SK-N-DZ (cell line): Measurements from ENCODE around the gene RAP1B.

Experiments
- DNase-seq: peaks from one replicate; pipeline ENCODE4 v3.0.0-alpha.2; 2015; ENCODE audit warnings: low spot score

The RAP1B gene

GRCh38 chr12:68611806-68612160 is 1.1 kb downstream of the RAP1B start:
- DNase-seq: no peak

GRCh38 chr12:68612202-68612601 is 1.5 kb downstream of the RAP1B start:
- no peak for DNase-seq

GRCh38 chr12:68612697-68613096 is 2.0 kb downstream of the RAP1B start:
- DNase-seq: no peak

- no peak for DNase-seq
These were observed 2.7 kb downstream of the RAP1B start for GRCh38 chr12:68613209-68613904.

- DNase-seq: no peak
These were observed 3.5 kb downstream of the RAP1B start for GRCh38 chr12:68614105-68614679.

- no peak for DNase-seq
These were observed 4.1 kb downstream of the RAP1B start for GRCh38 chr12:68614769-68615168.

GRCh38 chr12:68617160-68617926 is 6.6 kb downstream of the RAP1B start:
- DNase-seq: no peak

- DNase-seq: no peak
These were observed 8.8 kb downstream of the RAP1B start for GRCh38 chr12:68619541-68619940.

DNA sequence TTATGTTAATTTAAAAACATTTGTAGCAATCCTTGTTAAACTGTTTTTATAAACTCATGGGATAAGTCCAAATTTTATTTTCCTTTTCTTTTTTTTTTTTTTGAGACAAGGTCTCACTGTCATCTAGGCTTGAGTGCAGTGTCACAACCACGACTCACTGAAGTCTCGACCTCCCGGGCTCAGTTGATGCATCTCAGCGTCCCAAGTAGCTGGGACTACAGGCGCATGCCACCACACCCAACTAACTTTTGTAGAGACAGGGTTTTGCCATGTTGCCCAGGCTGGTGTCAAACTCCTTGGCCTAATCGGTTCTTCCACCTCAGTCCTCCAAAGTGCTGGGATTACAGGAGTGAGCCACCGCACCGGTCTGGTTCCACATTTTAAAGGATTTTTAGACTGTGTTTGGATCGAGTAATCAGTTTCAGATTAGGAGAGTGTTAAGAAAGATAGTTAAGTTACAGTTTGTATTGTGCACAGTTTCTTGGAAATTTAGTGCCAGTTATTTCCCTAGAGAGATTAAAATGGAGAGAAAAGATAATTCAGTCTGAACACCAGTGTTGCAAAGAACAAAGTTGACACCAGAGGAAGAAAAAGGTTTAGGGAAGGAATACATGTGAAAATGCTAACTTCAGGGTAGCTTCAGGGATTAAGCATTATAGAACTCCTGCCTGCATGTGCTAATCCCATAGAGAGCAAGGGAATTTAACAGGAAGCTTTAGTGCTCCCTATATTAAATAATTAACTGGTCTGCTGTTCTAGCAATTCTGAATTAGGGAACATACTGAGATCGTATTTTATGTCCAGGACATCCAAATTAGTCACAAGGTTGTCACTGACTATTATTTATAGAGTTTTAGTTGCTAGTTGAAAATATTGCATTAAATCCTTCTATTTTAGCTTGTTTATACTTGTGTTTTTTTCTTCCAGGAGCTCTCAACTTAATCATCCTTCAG is 10.1 kb downstream of the RAP1B start:
- DNase-seq: no peak

DNA sequence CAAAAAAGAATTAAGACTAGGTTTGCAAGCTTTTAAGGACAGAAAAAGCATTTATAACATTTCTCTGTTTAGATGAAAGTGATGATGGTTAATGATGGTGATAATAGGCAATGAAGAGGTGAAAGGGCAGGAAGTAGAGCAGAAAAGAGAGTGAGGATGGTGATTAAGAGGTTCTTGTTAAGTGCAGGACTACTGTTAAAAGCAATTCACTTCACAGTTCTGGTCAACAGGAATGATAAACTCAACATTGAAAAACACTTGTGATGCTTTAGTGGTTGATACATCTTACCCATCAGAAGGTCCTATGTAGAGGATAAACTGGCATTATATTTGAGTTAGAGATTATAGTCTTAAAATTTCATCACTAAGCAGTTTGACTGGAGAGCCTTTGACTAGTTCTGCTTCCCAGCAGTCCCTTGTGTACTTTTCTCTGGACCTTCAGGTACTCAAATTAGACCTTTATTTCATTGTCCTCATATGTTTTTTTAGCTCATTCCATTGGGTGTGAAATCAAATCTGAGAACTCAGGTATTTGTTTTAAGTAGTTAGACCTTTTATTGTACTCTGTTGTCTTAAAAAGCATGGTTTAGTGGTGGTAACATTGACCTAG is 10.9 kb downstream of the RAP1B start:
- no peak for DNase-seq

DNA sequence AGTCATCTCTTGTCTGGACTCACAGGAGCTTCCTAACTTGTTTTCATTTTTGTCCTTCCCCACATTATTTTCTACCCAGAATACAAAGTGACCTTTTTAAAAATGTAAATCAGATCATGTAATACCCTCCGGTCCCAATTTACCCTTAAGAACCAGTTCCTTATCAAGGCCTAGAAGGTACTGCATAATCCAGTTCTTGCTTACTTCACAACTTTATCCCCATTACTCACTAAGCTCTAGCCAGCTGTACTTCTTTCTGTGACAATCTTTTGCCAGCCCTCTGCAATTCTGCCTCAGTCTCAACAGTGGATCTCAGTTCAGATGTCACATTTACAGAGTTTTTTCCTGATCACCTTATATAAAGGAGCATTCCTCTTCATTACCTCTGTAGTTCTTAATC is 11.6 kb downstream of the RAP1B start:
- no peak for DNase-seq

- no peak for DNase-seq
These were observed 12.4 kb downstream of the RAP1B start for GRCh38 chr12:68623059-68623458.

GRCh38 chr12:68623984-68624383 is 13.3 kb downstream of the RAP1B start:
- no peak for DNase-seq

DNA sequence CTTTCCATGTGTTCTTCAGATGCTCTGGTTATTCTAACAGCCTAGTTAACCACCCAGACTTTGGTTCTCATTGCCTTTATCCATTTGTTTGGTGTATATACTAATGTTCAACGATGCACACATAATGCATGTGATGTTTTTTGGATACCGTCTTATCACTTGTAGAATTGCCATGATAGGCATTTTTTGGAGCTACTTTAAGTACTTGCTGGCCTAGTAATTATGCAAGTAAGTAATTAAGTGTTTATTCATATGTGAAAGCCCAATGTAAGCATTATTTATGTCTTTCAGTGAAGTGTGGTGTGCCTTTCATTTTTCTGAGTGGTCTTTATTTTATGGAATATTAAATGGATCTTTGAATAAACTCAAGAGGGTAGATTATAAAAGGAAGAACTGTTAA is 14.2 kb downstream of the RAP1B start:
- no peak for DNase-seq

- DNase-seq: no peak
These were observed 17.1 kb downstream of the RAP1B start for GRCh38 chr12:68627673-68628319.

- DNase-seq: no peak
These were observed 18.0 kb downstream of the RAP1B start for GRCh38 chr12:68628698-68629097.

- DNase-seq: no peak
These were observed 19.4 kb downstream of the RAP1B start for GRCh38 chr12:68630050-68630449.

- DNase-seq: no peak
These were observed 19.9 kb downstream of the RAP1B start for GRCh38 chr12:68630598-68630997.

DNA sequence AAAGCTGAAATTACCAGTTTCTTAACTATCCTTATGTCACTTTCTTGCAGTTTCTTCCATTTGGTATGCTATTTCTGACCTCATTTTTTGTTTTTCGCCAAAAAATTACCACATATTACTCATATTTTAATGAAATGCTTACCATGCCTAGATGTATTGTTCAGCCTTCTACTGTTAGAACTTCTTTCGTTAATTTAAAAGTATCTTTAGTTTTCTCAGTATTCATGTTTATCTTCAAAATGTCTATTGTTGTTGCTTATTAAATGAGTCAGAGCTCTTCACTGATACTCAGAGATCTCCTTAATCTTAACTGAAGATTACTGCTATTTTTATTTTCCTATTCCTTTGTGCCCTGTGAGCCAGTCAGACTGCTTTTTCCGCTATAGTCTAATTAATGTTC is 20.5 kb downstream of the RAP1B start:
- DNase-seq: no peak

GRCh38 chr12:68632486-68632885 is 21.8 kb downstream of the RAP1B start:
- DNase-seq: no peak
